ENCODE measurements around the gene DLX3.

The DLX3 gene

DNA sequence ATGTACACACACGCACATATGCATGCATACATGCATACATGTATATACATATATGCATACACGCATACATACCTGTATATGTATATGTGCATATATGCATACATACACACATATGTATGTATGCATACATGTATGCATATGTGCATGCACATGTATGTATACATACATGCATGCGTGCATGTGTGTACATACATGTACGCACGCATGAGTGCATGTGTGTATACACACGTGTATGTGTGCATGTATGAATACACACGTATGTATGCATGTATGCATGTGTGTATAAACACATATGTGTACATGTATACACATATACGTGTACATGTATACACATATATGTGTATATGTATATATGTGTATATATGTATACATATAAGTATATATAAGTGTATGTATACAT, 28.5 kb upstream of the DLX3 start:
- no peak for DNase-seq (ENCODE audit: low read depth)

DNA sequence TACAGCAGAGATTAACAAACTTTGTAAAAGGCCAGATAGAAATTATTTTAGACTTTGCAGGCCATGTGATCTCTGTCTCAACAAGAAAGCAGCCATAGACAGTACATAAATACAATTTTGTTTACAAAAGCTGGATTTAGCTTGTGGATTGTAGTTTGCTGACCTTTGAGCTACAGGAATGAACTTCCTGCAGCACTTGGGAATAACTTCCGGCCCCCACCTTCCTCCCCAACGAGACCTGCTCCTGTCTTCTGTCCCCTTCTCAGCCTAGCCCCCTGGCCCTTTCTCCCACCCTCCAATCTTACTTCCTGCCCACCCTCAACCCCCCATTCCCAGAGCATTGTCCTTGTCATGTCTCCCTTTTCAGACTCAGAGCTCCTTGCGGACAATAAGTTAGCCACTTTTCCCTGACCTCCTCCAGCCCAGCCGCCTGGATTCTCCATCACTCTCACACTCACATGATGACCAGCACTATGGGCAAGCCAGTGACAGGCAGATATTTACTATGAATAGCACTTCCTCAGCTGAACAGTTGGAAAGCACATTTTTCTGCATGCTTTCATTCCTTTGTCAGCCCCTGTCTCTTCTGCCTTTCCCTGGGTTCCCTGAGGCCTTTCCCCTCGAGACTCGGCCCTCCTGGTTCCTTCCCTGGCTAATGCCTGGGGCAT, 27.6 kb upstream of the DLX3 start:
- no peak for DNase-seq (ENCODE audit: low read depth)

DNA sequence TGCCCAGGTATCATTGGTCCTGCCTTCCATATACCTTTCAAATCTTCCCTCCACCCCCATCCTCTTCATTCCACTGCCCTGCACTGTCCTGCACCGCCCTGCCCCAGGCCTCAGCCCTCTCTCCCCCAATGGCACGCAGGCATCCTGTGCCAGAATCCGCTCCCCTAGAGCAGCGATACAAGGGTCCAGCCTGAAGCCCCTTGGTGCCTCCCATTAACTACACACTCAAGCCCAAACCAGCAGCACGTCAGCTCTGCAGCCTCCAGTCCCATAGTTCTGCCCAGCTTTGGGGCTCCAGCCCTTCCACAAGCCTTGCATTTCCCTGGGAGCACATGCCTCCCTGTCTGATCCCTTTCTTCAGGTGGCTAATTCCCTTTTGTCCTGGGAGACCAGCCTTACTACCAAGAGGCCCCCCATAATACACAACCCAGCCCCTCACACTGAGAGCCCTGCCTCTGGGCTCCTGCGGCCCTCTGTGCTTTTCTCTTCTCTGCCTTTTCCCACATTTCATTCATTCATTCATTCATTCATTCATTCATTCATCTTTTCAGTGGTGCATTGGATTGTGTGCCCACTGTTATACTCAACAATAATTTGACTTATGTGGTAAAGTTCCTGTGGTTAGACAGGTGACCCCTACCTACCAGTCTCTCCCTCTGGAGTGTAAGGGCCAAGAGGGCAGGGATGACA, 26.8 kb upstream of the DLX3 start:
- DNase-seq (ENCODE audit: low read depth): no peak

DNA sequence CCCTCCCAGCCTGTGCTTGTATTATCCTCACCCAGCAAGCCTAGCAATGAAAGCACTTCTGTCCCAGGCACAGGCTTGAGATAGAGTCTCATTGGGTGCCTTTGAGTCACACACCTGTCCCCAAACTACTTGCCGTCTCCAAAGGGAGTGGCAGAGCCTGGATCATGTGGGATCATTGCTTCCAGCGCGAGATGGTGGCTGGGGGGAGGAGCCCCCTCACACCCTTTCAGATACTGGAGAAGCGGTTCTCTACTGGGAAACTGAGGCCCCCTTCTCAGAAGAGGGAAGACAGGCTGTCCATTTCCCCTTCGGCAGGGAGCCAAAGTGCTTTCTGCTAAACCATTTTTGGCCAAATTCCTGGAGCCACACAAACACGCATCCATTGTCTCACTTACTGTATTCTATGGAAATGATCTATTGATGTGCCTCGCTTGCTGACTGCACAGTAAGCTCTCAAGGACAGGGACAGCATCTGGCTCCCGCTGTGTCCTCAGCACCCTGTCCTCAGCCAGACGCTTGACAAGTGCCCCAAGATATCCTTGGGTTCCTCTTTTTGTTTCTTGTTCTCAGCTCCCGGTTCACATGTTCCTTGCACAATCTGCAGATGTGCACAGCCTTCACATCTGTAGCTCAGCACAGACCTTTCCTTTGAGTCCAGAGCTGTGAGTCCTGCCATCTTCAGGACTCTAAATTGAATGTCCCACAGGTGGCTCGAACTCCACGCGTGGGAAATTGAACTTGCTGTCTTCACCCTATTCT, 26.0 kb upstream of the DLX3 start:
- no peak for DNase-seq (ENCODE audit: low read depth)

- no peak for DNase-seq (ENCODE audit: low read depth)
Measured at GRCh38 chr17:50018909-50019308, 23.9 kb upstream of the DLX3 start.

DNA sequence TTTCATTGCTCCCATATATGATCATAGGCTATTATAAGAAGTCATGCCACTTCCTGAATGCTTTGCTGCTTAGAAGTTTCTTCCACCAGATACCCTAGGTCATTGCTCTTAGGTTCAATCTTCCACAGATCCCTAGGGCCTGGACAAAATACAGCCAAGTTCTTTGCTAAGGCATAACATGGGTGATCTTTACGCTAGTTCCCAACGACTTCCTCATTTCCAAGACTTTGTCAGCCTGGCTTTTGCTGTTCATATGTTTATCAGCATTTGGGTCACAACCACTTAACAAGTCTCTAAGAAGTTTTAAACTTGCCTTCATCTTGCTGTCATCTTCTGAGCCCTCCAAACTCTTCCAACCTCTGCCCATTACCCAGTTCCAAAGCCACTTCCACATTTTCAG, 20.1 kb upstream of the DLX3 start:
- DNase-seq (ENCODE audit: low read depth): no peak

GRCh38 chr17:50014471-50015088, 19.6 kb upstream of the DLX3 start:
- no peak for DNase-seq (ENCODE audit: low read depth)

- DNase-seq (ENCODE audit: low read depth): no peak
Measured at GRCh38 chr17:50013079-50013478, 18.1 kb upstream of the DLX3 start.

DNA sequence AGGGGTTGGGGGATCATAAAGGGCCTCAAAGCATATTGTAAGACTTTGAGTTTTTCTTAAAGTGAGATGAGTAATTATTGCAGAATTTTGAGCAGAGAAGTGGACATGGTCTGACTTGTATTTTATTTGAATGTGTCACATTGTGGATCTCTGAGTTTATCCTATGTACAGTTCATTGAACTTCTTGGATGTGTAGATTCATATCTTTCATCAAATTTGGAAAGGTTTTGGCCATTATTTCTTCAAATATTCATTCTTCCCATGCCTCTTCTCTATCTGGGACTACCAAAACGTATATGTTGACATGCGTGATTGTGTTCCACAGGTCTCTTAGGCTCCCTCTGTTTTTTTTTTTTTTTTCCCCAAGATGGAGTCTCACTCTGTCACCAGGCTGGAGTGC, 14.3 kb upstream of the DLX3 start:
- DNase-seq (ENCODE audit: low read depth): no peak

GRCh38 chr17:50003911-50004310, 8.9 kb upstream of the DLX3 start:
- DNase-seq (ENCODE audit: low read depth): no peak

DNA sequence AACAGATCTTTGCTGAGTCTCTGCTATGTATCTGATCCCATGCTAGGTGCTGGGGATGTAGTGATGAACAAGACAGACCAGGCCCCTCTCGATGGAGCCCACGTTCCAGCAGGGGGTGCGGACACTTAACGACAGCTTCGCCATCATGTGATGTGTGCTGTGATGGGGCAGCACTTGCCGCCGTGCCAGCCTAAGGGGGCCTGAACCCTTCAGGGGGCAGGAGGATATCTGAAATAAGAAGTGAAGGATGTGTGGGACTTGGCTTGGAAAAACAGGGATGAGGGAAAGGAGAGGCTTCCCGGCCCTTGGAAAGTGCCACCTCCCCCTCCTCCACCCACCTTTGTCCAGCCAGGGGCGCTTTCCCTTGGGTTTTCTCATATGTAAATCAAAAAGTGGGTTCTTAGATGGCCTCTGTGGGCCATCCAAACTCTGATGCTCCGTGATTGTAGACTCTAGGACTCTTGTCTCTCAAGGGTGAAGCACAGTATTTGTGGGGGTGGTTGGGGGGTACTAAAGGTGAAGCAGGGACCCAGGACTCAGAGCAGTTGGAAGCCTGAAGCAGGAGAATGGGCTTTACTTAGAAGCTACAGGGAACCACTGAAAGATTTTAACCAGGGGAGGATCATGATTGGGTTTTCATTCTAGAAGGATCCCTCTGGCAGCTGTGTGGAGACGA, 4.0 kb upstream of the DLX3 start:
- DNase-seq (ENCODE audit: low read depth): no peak

- peak; percentile 78 for DNase-seq (ENCODE audit: low read depth)
Measured at GRCh38 chr17:49997773-49998703, 3.0 kb upstream of the DLX3 start.

GRCh38 chr17:49997301-49997650, 2.3 kb upstream of the DLX3 start:
- DNase-seq (ENCODE audit: low read depth): no peak

- peak; percentile 53 for DNase-seq (ENCODE audit: low read depth)
Measured at GRCh38 chr17:49996495-49997300, 1.7 kb upstream of the DLX3 start.

GRCh38 chr17:49996121-49996494, 1.1 kb upstream of the DLX3 start:
- no peak for DNase-seq (ENCODE audit: low read depth)

DNA sequence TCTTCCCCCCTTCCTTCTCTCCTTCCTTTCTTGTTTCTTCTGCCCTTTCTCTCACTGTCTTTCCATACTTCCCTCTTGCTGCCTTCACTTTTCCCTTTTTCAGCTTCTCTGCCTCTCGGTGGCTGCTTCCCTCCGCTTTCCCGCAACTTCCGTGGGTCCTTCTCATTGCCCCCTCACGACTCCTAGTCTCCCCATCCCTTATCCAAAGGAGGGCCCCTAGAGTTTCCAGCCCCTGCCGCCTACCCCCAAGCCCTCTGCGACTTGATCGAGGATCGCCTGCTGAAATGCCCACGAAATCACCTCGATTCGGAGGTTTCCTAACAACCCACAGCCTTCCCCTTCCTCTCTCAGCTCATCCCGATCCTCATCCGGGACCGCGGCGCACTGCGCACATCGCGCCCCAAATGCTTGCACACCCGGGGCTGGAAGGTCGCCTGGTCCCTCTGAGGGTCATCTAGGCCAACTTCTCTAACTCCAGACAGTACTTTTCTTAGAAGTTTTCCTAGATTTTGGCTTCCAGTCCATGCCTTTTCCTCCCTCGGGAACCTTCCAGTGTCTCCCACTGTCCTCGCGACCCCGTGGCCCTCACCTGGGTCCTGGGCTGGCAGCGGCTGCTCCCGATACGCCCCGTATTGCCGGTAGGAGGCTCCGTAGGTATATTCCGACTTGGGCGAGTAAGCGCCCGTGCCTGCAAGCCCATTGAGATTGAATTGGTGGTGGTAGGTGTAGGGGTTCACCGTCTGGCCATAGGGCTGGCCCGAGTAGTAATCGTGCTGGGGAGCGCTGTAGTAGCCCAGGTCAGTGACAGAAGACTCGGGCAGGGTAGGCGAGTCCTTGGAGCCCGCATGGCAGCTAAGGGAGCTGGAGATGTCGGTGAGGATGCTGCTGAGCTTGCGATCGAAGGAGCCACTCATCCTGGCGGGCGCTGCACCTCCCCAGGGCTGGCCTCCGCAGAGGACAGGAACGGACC, 654 bp downstream of the DLX3 start:
- no peak for DNase-seq (ENCODE audit: low read depth)

DNA sequence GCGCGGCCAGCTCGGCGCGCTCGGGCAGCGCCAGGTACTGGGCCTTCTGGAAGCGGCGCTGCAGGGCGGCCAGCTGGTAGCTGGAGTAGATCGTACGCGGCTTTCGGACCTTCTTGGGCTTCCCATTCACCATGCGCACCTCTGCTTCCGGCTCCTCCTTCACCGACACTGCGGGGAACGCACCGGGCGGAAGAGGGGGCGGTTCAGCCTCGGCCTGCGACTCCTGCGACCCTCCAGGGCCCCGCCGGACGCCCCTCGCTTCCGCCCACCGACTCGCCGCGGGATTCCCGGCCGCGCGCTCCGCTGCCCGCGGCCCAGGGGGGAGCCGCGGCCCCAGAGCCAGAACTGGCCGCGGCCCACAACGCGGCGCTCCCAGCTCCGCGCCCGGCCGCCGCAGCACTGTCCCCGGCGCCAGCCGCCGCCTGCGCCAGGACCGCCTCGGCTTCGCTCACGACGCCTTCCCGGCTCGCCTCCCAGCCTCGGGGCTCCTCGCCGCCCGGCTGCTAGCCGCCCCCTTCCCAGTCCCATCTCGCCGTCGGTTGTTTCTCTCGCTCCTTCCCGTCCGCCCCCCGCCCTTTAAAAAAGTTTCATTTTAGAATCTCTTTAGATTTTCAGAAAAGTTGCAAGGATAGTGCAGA, 1.5 kb downstream of the DLX3 start:
- no peak for DNase-seq (ENCODE audit: low read depth)

GRCh38 chr17:49992933-49993422, 2.0 kb downstream of the DLX3 start:
- no peak for DNase-seq (ENCODE audit: low read depth)
